ENCODE data around the gene GRIN3B. TPM values are rescaled to one million over a fixed set of nuclear protein-coding genes. Genes with fewer than 3 reads are reported as not detected.

Gene GRIN3B
- total and polyA plus RNA-seq, 9 of the 15 experiments (the other 6 are each of a cell fraction or from before 2014, with no cell fraction given) = 0.06 to 0.95 (median 0.19) TPM; not detected in 6

DNA sequence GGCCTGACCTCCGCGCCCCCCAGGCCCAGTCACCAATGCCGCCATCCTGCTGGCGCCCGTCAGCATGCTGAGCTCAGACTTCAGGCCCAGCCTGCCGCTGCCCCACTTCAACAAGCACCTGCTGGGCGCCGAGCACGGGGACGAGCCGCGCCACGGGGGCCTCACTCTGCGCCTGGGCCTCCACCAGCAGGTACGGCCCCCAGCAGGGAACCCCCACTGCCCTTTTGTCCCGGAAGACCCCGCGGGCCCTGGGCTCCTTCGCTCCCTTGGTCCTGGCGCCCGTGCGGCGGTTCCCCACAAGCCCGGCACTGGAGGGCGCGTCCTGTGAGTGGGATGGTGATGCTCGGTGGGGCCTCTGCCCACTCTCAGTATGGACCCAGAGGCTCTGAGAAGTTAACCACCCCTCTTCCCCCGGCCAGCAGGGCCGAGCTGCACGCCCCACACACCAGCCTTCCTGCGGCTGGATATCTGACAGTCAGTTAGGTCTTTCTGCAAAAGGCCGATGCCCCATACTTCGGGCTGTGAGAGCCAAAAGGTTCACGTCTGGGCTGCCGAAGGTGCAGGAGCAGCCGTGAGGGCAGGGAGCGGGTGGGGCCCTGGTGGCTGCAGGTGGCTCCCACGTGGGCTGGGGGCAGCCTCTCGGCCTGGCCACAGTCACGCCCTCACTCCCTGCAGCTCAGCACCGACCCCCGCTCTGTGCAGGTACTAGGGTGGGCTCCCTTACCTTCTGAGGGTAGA lies 8.1 kb upstream of the GRIN3B start (continued):
- TF ChIP-seq, protein P1, sequence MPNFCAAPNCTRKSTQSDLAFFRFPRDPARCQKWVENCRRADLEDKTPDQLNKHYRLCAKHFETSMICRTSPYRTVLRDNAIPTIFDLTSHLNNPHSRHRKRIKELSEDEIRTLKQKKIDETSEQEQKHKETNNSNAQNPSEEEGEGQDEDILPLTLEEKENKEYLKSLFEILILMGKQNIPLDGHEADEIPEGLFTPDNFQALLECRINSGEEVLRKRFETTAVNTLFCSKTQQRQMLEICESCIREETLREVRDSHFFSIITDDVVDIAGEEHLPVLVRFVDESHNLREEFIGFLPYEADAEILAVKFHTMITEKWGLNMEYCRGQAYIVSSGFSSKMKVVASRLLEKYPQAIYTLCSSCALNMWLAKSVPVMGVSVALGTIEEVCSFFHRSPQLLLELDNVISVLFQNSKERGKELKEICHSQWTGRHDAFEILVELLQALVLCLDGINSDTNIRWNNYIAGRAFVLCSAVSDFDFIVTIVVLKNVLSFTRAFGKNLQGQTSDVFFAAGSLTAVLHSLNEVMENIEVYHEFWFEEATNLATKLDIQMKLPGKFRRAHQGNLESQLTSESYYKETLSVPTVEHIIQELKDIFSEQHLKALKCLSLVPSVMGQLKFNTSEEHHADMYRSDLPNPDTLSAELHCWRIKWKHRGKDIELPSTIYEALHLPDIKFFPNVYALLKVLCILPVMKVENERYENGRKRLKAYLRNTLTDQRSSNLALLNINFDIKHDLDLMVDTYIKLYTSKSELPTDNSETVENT (CRISPR knock-in tag; IDR thresholded peaks at IDR 0.05) = 0 out of 2 replicates have a peak, but pooled peaks have one; percentile 27

DNA sequence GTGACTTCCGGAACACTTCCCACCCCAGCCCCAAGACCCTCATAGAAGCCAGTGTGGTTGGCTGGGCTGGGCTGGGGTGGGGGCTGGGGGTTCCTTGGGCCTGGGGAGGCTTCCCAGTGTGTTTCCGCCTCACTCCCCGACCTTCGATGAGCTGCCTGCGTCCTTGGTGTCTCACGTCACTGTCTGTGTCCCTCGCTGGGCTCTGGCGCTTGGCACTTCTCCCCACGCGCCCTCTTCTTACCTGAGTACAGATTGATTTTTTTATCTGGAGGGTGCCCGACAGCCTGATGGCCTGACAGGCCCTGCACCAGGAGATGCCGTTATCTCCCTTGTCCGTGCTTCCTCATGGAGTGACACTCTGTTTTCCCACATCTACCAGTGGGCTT lies 7.6 kb upstream of the GRIN3B start:
- POLR2A ChIA-PET = no interaction called here
- TF ChIP-seq TBP (optimal IDR thresholded peaks at IDR 0.05; ENCODE audit: low read depth, low read length) = no peak
- no peak for TF ChIP-seq FOXJ3 (CRISPR knock-in tag; IDR thresholded peaks at IDR 0.05)
- TF ChIP-seq GABPB1 (CRISPR knock-in tag; IDR thresholded peaks at IDR 0.05) = no peak
- no peak for TF ChIP-seq FOXM1 (IDR thresholded peaks at IDR 0.05; ENCODE audit: low read depth)
- TF ChIP-seq FOXM1 (CRISPR knock-in tag; IDR thresholded peaks at IDR 0.05; ENCODE audit: low read depth) = no peak
- no peak for TF ChIP-seq TAF9B (IDR thresholded peaks at IDR 0.05; ENCODE audit: partially characterized antibody)
- TF ChIP-seq, protein P2, sequence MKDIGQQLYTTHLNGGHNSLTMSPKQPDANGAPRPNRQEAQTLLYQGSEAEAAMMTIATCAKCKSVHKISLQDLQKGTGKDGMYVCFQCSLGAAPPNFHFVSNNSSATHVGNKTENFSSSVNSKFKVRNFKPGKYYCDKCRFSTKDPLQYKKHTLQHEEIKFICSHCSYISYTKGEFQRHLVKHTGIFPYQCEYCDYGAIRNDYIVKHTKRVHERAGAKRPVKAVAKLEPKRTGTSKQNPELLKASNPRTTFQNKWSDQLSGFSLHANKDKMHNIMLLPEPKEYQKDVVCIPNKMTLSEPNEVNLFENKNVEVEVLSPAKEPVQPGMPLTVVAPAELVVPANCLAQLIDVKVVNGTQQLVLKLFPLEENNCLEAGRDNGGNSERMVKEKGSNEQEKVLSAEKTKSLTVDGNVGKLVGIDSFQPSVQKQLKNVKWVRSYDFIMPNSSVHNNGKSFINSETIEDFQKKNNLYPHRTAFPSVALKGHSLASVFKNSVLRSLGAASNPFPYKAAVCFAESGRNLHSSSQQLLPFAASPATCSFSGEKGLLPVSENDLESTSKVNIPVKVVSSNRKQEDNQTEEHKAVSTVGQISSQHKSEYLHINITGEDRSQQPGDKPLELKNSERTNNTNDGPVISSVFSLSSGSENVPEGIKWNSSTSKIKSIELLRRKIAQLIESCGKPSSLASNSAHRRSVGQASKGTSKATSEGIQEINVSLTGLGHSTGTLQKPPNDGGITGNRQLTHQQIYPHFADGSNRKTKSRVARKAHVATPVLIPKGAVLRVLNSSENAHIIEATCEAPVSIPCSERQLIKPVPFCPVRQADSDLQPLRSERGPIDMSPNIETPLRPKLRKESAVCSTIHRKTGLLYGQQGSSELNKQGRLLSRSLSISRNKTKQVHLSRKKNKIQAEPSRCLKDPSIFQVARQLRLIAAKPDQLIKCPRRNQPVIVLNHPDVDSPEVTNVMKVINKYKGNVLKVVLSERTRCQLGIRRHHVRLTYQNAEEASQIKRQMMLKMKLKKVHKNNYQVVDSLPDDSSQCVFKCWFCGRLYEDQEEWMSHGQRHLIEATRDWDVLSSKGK (CRISPR knock-in tag; IDR thresholded peaks at IDR 0.05) = no peak
- no peak for TF ChIP-seq ZBED1 (IDR thresholded peaks at IDR 0.05)
- TF ChIP-seq ZNF444 (CRISPR knock-in tag; IDR thresholded peaks at IDR 0.05) = no peak

More for the DNA sequence above, 7.6 kb upstream of the GRIN3B start:
- ATAC-seq = no peak
- 96% methylated on average over 9 of the region's 13 CpGs for WGBS (ENCODE audit: insufficient coverage, low coverage, missing lambda C conversion rate)
- intact Hi-C loops (cut with micrococcal nuclease) (no loop called here), in situ Hi-C loops (cut with MboI) (no loop called here)
- no peaks in the 10 kb centered on the region for H3K9me3 ChIP-seq (replicated peaks; ENCODE audit: control insufficient read depth, insufficient read depth, low read depth, low read length)
- no peak overlapping the region for H3K4me3 ChIP-seq
- no peaks in the 10 kb centered on the region for H3K27me3 ChIP-seq (ENCODE audit: control insufficient read depth in 2 of 2, insufficient read depth in 2 of 2, low read length in 2 of 2)
- CTCF ChIA-PET (ENCODE audit: low intra/inter-chr PET ratio) = no interaction called here
- no peaks in the 10 kb centered on the region for H3K79me2 ChIP-seq (ENCODE audit: control insufficient read depth, insufficient read depth, low read length)
- peak overlapping the region in 1 of 2 experiments; percentile 20; a peak in 1 of 4 replicates for H3K9ac ChIP-seq (ENCODE audit: insufficient read depth in 1 of 2, low read depth in 2 of 2, low read length in 2 of 2)
- H4K20me1 ChIP-seq (replicated peaks; ENCODE audit: control insufficient read depth, insufficient read depth, low read length) = no peaks in the 10 kb centered on the region; the same call in 1 of the 2 replicates
- no peak for FAIRE-seq
- H3K4me1 ChIP-seq (replicated peaks in 1 of 2; ENCODE audit: control insufficient read depth in 2 of 2, insufficient read depth in 2 of 2, low read length in 2 of 2) = peaks cover 9 to 85% of the 10 kb centered on the region in 2 experiments; a peak in 4 of 5 replicates
- H3K9me1 ChIP-seq (ENCODE audit: control insufficient read depth, insufficient read depth, low read length) = peaks cover 6% of the 10 kb centered on the region
- no peak overlapping the region for H2AFZ ChIP-seq (ENCODE audit: low read depth, low read length)
- no TSS peak for BruUV-seq (replicated peaks)
- H3K4me2 ChIP-seq (ENCODE audit: insufficient read depth, low read length) = no peak overlapping the region
- DNase-seq (ENCODE audit: extremely low read depth in 1 of 4, low spot score in 3 of 4) = no peak
- H3K36me3 ChIP-seq (ENCODE audit: control insufficient read depth, insufficient read depth, low read length) = peaks cover 71% of the 10 kb centered on the region; the same call in 2 of the 3 replicates
- H3K27ac ChIP-seq (ENCODE audit: extremely low read depth, low read depth, low read length) = no peak overlapping the region

Measured in K562 (cell line).